ENCODE data around the gene BMPR1A. TPM values are rescaled to one million over a fixed set of nuclear protein-coding genes. Genes with fewer than 3 reads are reported as not detected.

The BMPR1A gene
- total and polyA plus RNA-seq, 2 of the 4 experiments (the other 2 are of a cell fraction): 15.9 to 93.7 TPM

GRCh38 chr10:86827639-86828038 is 71.2 kb downstream of the BMPR1A start:
- POLR2A ChIA-PET (ENCODE audit: unreplicated experiment): no interaction called here
- DNase-seq: no peak
- no peak overlapping the region for H2AK9ac ChIP-seq (replicated peaks; ENCODE audit: low read depth, low read length, poor library complexity)
- peaks cover 31 to 68% of the 10 kb centered on the region in 2 experiments for H3K79me1 ChIP-seq (ENCODE audit: low read depth in 1 of 2, low read length in 2 of 2)
- dilution Hi-C loops (cut with HindIII; ENCODE audit: low sequenced_read_pairs, unreplicated experiment) (no loop called here), in situ Hi-C loops (cut with MboI; ENCODE audit: low sequenced_read_pairs) (no loop called here), intact Hi-C loops (cut with micrococcal nuclease) (loop anchor here (2.0 kb wide), 1 partner anchor 15 kb away; no protein-coding TSS in a partner anchor)
- no peak overlapping the region for H3K56ac ChIP-seq (ENCODE audit: extremely low read depth, insufficient read depth, low read length)
- H3K14ac ChIP-seq (replicated peaks; ENCODE audit: low read depth, low read length): no peak overlapping the region
- no peak overlapping the region for H2BK20ac ChIP-seq (ENCODE audit: low read depth, low read length)
- no peak overlapping the region for H3K18ac ChIP-seq (ENCODE audit: low read depth, low read length)
- H2BK120ac ChIP-seq (ENCODE audit: low read depth, low read length): no peak overlapping the region
- WGBS, 2 experiments (ENCODE audit: extremely low coverage in 2 of 2, insufficient read length in 1 of 2): no CpG with 5 or more reads among the region's 7 CpGs
- peaks cover 17% of the 10 kb centered on the region for H3K9me1 ChIP-seq (ENCODE audit: insufficient read depth, low read length)
- H3K23ac ChIP-seq (ENCODE audit: low read depth, low read length): no peak overlapping the region; the same call in 1 of the 2 replicates
- ATAC-seq (ENCODE audit: low read depth): no peak
- peaks cover 52% of the 10 kb centered on the region for H4K20me1 ChIP-seq (ENCODE audit: insufficient read depth, low read length)
- no peak overlapping the region for H3K27ac ChIP-seq (ENCODE audit: insufficient read depth, low read length)
- H2AFZ ChIP-seq (replicated peaks; ENCODE audit: low read length, poor library complexity): no peak overlapping the region
- H4K5ac ChIP-seq (ENCODE audit: low read depth, low read length): no peak overlapping the region
- H4K91ac ChIP-seq (ENCODE audit: insufficient read depth, low read depth, low read length): no peak overlapping the region
- H3K9me3 ChIP-seq (ENCODE audit: control insufficient read depth, insufficient read depth, low read length): no peaks in the 10 kb centered on the region
- TF ChIP-seq MAFK (IDR thresholded peaks at IDR 0.05; ENCODE audit: low read depth, low read length): no peak
- no peak for TF ChIP-seq SMC3 (IDR thresholded peaks at IDR 0.05; ENCODE audit: low read depth, low read length)
- TF ChIP-seq USF2 (IDR thresholded peaks at IDR 0.05; ENCODE audit: low read depth, low read length): no peak
- no peak for TF ChIP-seq MXI1 (IDR thresholded peaks at IDR 0.05; ENCODE audit: borderline replicate concordance, low read depth, low read length)
- TF ChIP-seq RAD21 (IDR thresholded peaks at IDR 0.05; ENCODE audit: low read length): no peak
- TF ChIP-seq POLR2A (IDR thresholded peaks at IDR 0.05; ENCODE audit: low read depth, low read length): no peak
- TF ChIP-seq CEBPB (IDR thresholded peaks at IDR 0.05; ENCODE audit: low read depth, low read length): no peak
- TF ChIP-seq RFX5 (IDR thresholded peaks at IDR 0.05; ENCODE audit: low read depth, low read length): no peak
- TF ChIP-seq BHLHE40 (IDR thresholded peaks at IDR 0.05; ENCODE audit: low read depth, low read length): no peak
- TF ChIP-seq MAZ (IDR thresholded peaks at IDR 0.05; ENCODE audit: borderline replicate concordance, low read depth, low read length): no peak
- no peak for TF ChIP-seq NFE2L2 (IDR thresholded peaks at IDR 0.05; ENCODE audit: low read depth, low read length)
- no peak for TF ChIP-seq CHD1 (IDR thresholded peaks at IDR 0.05; ENCODE audit: low read depth, low read length)
- no peak for TF ChIP-seq CTCF (conservative IDR thresholded peaks at IDR 0.05; ENCODE audit: low read depth, low read length)
- TF ChIP-seq FOS (IDR thresholded peaks at IDR 0.05; ENCODE audit: low read depth, low read length): no peak
- no peak for TF ChIP-seq ELK1 (IDR thresholded peaks at IDR 0.05; ENCODE audit: borderline replicate concordance, low read depth, low read length)
- TF ChIP-seq RCOR1 (IDR thresholded peaks at IDR 0.05; ENCODE audit: insufficient replicate concordance, low read length): no peak
- no peak overlapping the region for H3K4me2 ChIP-seq (ENCODE audit: low read depth, low read length)
- H2AK5ac ChIP-seq (ENCODE audit: low read depth, low read length): no peak overlapping the region
- CTCF ChIA-PET: interaction anchor here (0.7 kb wide), 1 partner anchor 13 kb away, joined by 5 read pairs; no protein-coding TSS in a partner anchor
- no peak overlapping the region for H3K4me3 ChIP-seq (ENCODE audit: insufficient read depth, low read depth, low read length)
- peaks cover 4% of the 10 kb centered on the region for H3K4me1 ChIP-seq (ENCODE audit: control insufficient read depth, insufficient read depth, low read length)
- H3K4ac ChIP-seq (ENCODE audit: low read depth, low read length): no peak overlapping the region
- no peaks in the 10 kb centered on the region for H3K27me3 ChIP-seq (ENCODE audit: control insufficient read depth, insufficient read depth, low read length)
- BruUV-seq (replicated peaks): no TSS peak
- H3K9ac ChIP-seq (ENCODE audit: low read depth, low read length): no peak overlapping the region
- no peak overlapping the region for H2BK5ac ChIP-seq (ENCODE audit: low read depth, low read length, poor library complexity, severe bottlenecking)
- no peak overlapping the region for H4K8ac ChIP-seq (ENCODE audit: low read depth in 2 of 2, low read length in 2 of 2)
- no peaks in the 10 kb centered on the region for H3K36me3 ChIP-seq (ENCODE audit: control insufficient read depth, insufficient read depth, low read length)
- no peak overlapping the region for H2BK15ac ChIP-seq (ENCODE audit: low read depth, low read length)
